ENCODE results near the gene TMEM203. TPM values are rescaled to one million over a fixed set of nuclear protein-coding genes. Genes with fewer than 3 reads are reported as not detected.
A peak's percentile ranks its signal among the peaks of the same experiment; 100 is the strongest.

The TMEM203 gene
- total RNA-seq, 1 experiment from 2014 or later: 35.5 TPM

DNA sequence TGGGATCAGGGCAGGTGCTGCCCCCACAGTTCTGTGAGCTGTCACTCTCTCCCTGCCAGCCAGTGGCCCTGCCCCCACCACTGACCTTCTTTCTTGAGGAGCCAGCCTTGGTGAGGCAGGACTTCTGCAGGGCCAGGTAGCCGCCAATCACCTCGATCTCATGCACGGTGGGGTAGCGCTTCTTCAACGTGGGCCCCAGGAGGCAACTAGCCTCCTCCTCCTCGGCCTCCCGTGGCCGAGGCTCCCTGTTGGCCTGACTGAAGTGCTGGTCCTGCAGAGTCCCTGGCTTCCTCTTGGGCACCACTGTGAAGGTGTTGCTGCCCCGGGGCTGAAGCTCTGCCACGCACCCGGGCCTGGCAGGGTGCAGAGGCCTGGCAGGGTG, 6.6 kb downstream of the TMEM203 start:
- Mint-ChIP-seq H3K36me3 (ENCODE audit: insufficient read depth in 1 of 3, low read depth in 3 of 3) (peaks cover 0 to under 1% (median 0%) of the 10 kb centered on the region in 3 experiments; a peak in 2 of 7 replicates), H3K4me3 (peak overlapping the region; percentile 65 to 78; a peak in 2 of 5 replicates), H3K27ac (no peak overlapping the region), H3K4me1 (peaks cover 12 to 28% of the 10 kb centered on the region in 2 experiments), H3K27me3 (ENCODE audit: low read depth) (peaks cover 2% of the 10 kb centered on the region; the same call in 1 of the 2 replicates), H3K9me3 (no peaks in the 10 kb centered on the region)
- H2BK12ac ChIP-seq (ENCODE audit: insufficient read length, low read depth, low read length): no peak overlapping the region
- no peak overlapping the region for H3K56ac ChIP-seq (ENCODE audit: insufficient read length, low read depth, low read length)
- no peak overlapping the region for H3K4ac ChIP-seq (ENCODE audit: low read depth, low read length)
- no peak overlapping the region for H2AK5ac ChIP-seq (ENCODE audit: insufficient read length, low read length)
- H2BK120ac ChIP-seq (ENCODE audit: low read depth, low read length, poor library complexity, severe bottlenecking): no peak overlapping the region
- TF ChIP-seq, protein P1, sequence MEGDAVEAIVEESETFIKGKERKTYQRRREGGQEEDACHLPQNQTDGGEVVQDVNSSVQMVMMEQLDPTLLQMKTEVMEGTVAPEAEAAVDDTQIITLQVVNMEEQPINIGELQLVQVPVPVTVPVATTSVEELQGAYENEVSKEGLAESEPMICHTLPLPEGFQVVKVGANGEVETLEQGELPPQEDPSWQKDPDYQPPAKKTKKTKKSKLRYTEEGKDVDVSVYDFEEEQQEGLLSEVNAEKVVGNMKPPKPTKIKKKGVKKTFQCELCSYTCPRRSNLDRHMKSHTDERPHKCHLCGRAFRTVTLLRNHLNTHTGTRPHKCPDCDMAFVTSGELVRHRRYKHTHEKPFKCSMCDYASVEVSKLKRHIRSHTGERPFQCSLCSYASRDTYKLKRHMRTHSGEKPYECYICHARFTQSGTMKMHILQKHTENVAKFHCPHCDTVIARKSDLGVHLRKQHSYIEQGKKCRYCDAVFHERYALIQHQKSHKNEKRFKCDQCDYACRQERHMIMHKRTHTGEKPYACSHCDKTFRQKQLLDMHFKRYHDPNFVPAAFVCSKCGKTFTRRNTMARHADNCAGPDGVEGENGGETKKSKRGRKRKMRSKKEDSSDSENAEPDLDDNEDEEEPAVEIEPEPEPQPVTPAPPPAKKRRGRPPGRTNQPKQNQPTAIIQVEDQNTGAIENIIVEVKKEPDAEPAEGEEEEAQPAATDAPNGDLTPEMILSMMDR (conservative IDR thresholded peaks at IDR 0.05): no peak
- no peaks in the 10 kb centered on the region for H4K20me1 ChIP-seq (ENCODE audit: control insufficient read depth, insufficient read depth, insufficient read length)
- H4K8ac ChIP-seq (replicated peaks; ENCODE audit: insufficient read length, low read depth, low read length): no peak overlapping the region
- H2BK20ac ChIP-seq (ENCODE audit: low read depth, low read length, poor library complexity, severe bottlenecking): no peak overlapping the region
- no peak overlapping the region for H2BK15ac ChIP-seq (ENCODE audit: low read depth, low read length)
- no peak overlapping the region for H3K18ac ChIP-seq (ENCODE audit: insufficient read length, low read depth, low read length)
- H3K79me1 ChIP-seq (ENCODE audit: insufficient read depth, low read depth, low read length, poor library complexity, severe bottlenecking): peaks cover 5% of the 10 kb centered on the region
- no peak overlapping the region for H3K14ac ChIP-seq (ENCODE audit: insufficient read depth, low read length)
- H3K4me1 ChIP-seq (ENCODE audit: insufficient read depth, low read length): no peaks in the 10 kb centered on the region
- no peaks in the 10 kb centered on the region for H3K27me3 ChIP-seq (ENCODE audit: insufficient read depth, low read length)
- peaks cover 1% of the 10 kb centered on the region; the same call in 1 of the 2 replicates for H3K79me2 ChIP-seq (ENCODE audit: insufficient read depth, low read length)
- WGBS (ENCODE audit: extremely low coverage, insufficient read length, low lambda C conversion rate): no CpG with 5 or more reads among the region's 11 CpGs
- H2BK5ac ChIP-seq (ENCODE audit: insufficient read length, low read length): no peak overlapping the region
- peaks cover 2% of the 10 kb centered on the region for H3K23me2 ChIP-seq (ENCODE audit: insufficient read length, low read depth, low read length, poor library complexity, severe bottlenecking)
- no peak overlapping the region for H4K91ac ChIP-seq (ENCODE audit: insufficient read length, low read depth, low read length)
- H3K9me3 ChIP-seq (ENCODE audit: control insufficient read depth, low read depth, low read length): no peaks in the 10 kb centered on the region
- no peak overlapping the region for H4K5ac ChIP-seq (ENCODE audit: insufficient read length, low read depth, low read length)
- no peak overlapping the region for H3K27ac ChIP-seq (ENCODE audit: insufficient read length, low read depth, low read length)
- no peak overlapping the region for H2AFZ ChIP-seq (ENCODE audit: low read length)
- DNase-seq: no peak
- peak overlapping the region; percentile 5 for H3K9ac ChIP-seq (ENCODE audit: extremely low read depth, insufficient read length, low read length)
- no peak overlapping the region for H3T11ph ChIP-seq (ENCODE audit: low read length)
- H3K4me2 ChIP-seq (ENCODE audit: insufficient read depth, insufficient read length, low read length): no peak overlapping the region
- H3K23ac ChIP-seq (ENCODE audit: insufficient read length, low read depth, low read length): no peak overlapping the region
